Prostate gland (tissue), 2 donors: ENCODE results near the gene FBXL17.

ENCODE experiments used
- POLR2A ChIP-seq: fragments of 450-650 bp; IDR thresholded peaks from one replicate; pipeline ENCODE4 v1.6.1; 2016; ENCODE audit warnings: antibody characterized with exemption, mild to moderate bottlenecking
- POLR2AphosphoS5 ChIP-seq: sonication (generic); formaldehyde crosslinking; IDR thresholded peaks from one replicate; pipeline ENCODE4 v1.6.1; 2017; ENCODE audit warnings: antibody characterized with exemption
- TF ChIP-seq, protein P1 (sequence below), 4 experiments: fragments of 200-600 bp in 2 of 4; fragments of 450-650 bp in 2 of 4; sonication (generic) in 2 of 4; IDR thresholded peaks; 1 replicate in 3 of 4; 2 replicates in 1 of 4; pipeline ENCODE4 v1.5.1; 2016 to 2019; ENCODE audit warnings: antibody characterized with exemption in 4 of 4, mild to moderate bottlenecking in 2 of 4, moderate library complexity in 2 of 4

DNA sequence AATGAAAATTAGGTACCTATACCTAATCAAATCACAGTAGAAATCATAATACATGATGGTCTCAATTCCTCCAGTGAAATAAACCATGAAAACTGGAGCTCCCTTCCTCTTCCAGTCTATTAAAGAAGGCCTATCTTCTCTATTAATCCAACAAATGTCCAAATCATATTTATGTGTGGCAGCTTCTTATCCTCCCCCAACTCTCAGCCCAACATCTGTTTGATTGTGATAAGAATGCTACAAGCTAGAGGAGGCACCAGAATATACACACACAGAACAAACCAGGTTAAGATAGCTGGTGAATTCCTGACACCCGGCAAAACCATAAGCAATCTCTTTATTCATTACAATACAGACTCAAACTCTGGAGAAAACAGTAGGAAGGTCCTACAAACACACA is 110.8 kb downstream of the FBXL17 start:
- TF ChIP-seq, protein P1, sequence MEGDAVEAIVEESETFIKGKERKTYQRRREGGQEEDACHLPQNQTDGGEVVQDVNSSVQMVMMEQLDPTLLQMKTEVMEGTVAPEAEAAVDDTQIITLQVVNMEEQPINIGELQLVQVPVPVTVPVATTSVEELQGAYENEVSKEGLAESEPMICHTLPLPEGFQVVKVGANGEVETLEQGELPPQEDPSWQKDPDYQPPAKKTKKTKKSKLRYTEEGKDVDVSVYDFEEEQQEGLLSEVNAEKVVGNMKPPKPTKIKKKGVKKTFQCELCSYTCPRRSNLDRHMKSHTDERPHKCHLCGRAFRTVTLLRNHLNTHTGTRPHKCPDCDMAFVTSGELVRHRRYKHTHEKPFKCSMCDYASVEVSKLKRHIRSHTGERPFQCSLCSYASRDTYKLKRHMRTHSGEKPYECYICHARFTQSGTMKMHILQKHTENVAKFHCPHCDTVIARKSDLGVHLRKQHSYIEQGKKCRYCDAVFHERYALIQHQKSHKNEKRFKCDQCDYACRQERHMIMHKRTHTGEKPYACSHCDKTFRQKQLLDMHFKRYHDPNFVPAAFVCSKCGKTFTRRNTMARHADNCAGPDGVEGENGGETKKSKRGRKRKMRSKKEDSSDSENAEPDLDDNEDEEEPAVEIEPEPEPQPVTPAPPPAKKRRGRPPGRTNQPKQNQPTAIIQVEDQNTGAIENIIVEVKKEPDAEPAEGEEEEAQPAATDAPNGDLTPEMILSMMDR (IDR thresholded peaks at IDR 0.05), result no peak
- TF ChIP-seq POLR2A, result no peak
- TF ChIP-seq POLR2AphosphoS5, result no peak
